Measurements from ENCODE around the gene MTUS2. TPM values are rescaled to one million over a fixed set of nuclear protein-coding genes. Genes with fewer than 3 reads are reported as not detected.

The MTUS2 gene
- total and polyA plus RNA-seq, 2 of the 8 experiments (the other 6 are each of a cell fraction or from before 2014, with no cell fraction given): 0.18 to 0.80 TPM

GRCh38 chr13:28976195-28976594, 156.1 kb downstream of the MTUS2 start:
- Histone ChIP-seq H3K4me1 (replicated peaks in 1 of 4; ENCODE audit: control insufficient read depth in 3 of 4, insufficient read depth in 4 of 4, low read length in 3 of 4) (no peaks in the 10 kb centered on the region), H3K27me3 (replicated peaks in 1 of 4; ENCODE audit: control insufficient read depth in 3 of 4, extremely low read depth in 1 of 4, insufficient read depth in 3 of 4, low read length in 3 of 4) (no peaks in the 10 kb centered on the region), H3K27ac (ENCODE audit: low read depth, low read length) (no peak overlapping the region), H2BK15ac (ENCODE audit: low read length) (no peak overlapping the region), H3K79me2 (ENCODE audit: control insufficient read depth in 1 of 2, insufficient read depth in 2 of 2, low read length in 2 of 2) (no peaks in the 10 kb centered on the region), H3K56ac (replicated peaks; ENCODE audit: insufficient read length, low read depth, low read length) (no peak overlapping the region), H3K4ac (replicated peaks; ENCODE audit: insufficient read length, low read depth, low read length) (no peak overlapping the region), H3K79me1 (ENCODE audit: low read depth, low read length) (no peaks in the 10 kb centered on the region), H4K8ac (ENCODE audit: extremely low read depth, insufficient read depth, low read length) (no peak overlapping the region), H3K23ac (ENCODE audit: insufficient read length) (no peak overlapping the region), H3K14ac (ENCODE audit: insufficient read length) (no peak overlapping the region), H4K91ac (replicated peaks; ENCODE audit: insufficient read length, low read length) (no peak overlapping the region), H2BK20ac (ENCODE audit: low read length) (no peak overlapping the region), H3K4me3 (ENCODE audit: extremely low read depth in 1 of 4, insufficient read depth in 2 of 4, low read depth in 3 of 4, low read length in 4 of 4) (no peak overlapping the region), H2BK120ac (replicated peaks; ENCODE audit: low read depth, low read length) (no peak overlapping the region), H3K4me2 (ENCODE audit: insufficient read depth in 1 of 2, low read depth in 2 of 2, low read length in 2 of 2) (no peak overlapping the region), H3K23me2 (ENCODE audit: low read depth, low read length) (no peaks in the 10 kb centered on the region), H4K5ac (ENCODE audit: insufficient read length, low read depth, low read length) (no peak overlapping the region), H2AK5ac (ENCODE audit: low read depth, low read length) (no peak overlapping the region), H2BK12ac (ENCODE audit: low read depth, low read length) (no peak overlapping the region), H2AFZ (ENCODE audit: low read length) (no peak overlapping the region), H4K20me1 (replicated peaks in 1 of 2; ENCODE audit: control insufficient read depth in 1 of 2, insufficient read depth in 2 of 2, low read length in 2 of 2) (no peaks in the 10 kb centered on the region), H3K9ac (replicated peaks in 1 of 4; ENCODE audit: extremely low read depth in 1 of 4, low read depth in 3 of 4, low read length in 3 of 4) (no peak overlapping the region), H3K9me3 (ENCODE audit: insufficient read depth in 2 of 2, low read depth in 1 of 2, low read length in 1 of 2) (no peaks in the 10 kb centered on the region), H3K36me3 (ENCODE audit: control insufficient read depth in 2 of 4, insufficient read depth in 4 of 4, low read length in 3 of 4) (no peaks in the 10 kb centered on the region), H3K18ac (ENCODE audit: extremely low read depth, low read length) (no peak overlapping the region), H2BK5ac (ENCODE audit: low read depth, low read length) (no peak overlapping the region)
- WGBS, 2 experiments (ENCODE audit: extremely low coverage in 1 of 2, insufficient coverage in 1 of 2, insufficient read length in 1 of 2, insufficient replicate concordance in 2 of 2, low coverage in 1 of 2, low lambda C conversion rate in 2 of 2, missing lambda C conversion rate in 1 of 2): 100% methylated on average over 1 of the region's 1 CpG; no CpG with 5 or more reads in 1 of the 2 experiments
- FAIRE-seq: no peak
- DNase-seq (ENCODE audit: low read depth in 1 of 2, low spot score in 2 of 2): no peak
- ChIA-PET CTCF (ENCODE audit: partially characterized antibody) (no interaction called here), POLR2A (ENCODE audit: partially characterized antibody) (no interaction called here)
- TF ChIP-seq SAP30 (IDR thresholded peaks at IDR 0.05; ENCODE audit: insufficient read depth, insufficient replicate concordance, low read length) (no peak), USF2 (IDR thresholded peaks at IDR 0.05; ENCODE audit: low read length) (no peak), TCF12 (IDR thresholded peaks at IDR 0.05; ENCODE audit: low read depth, low read length) (no peak), SIX5 (IDR thresholded peaks at IDR 0.05; ENCODE audit: low read depth, low read length) (no peak), RBBP5 (IDR thresholded peaks at IDR 0.05; ENCODE audit: borderline replicate concordance, low read depth, low read length) (no peak), E2F6 (IDR thresholded peaks at IDR 0.05) (no peak), TEAD4 (IDR thresholded peaks at IDR 0.05; ENCODE audit: low read depth, low read length) (no peak), CREB1 (IDR thresholded peaks at IDR 0.05) (no peak), CEBPB (IDR thresholded peaks at IDR 0.05; ENCODE audit: low read depth, low read length) (no peak), MAX (IDR thresholded peaks at IDR 0.05) (no peak), SRF (IDR thresholded peaks at IDR 0.05; ENCODE audit: low read depth, low read length) (no peak), JUND (IDR thresholded peaks at IDR 0.05; ENCODE audit: low read length) (no peak)
